GM19239 (cell line): ENCODE results near the gene ANAPC7.
A peak's percentile ranks its signal among the peaks of the same experiment; 100 is the strongest.
"Not testable (repeated sequence)": the region's sequence is repeated elsewhere in the genome, so short reads cannot be mapped to it uniquely, and the experiment has no call there.

Experiments
- DNase-seq: peaks from one replicate; pipeline ENCODE4 v3.0.0; 2011; ENCODE audit warnings: low spot score; ENCODE audit not compliant: insufficient read length
- FAIRE-seq: peaks from 2 replicates; lab custom pipeline; 2011; peaks lifted over from hg19 to GRCh38; lab: Jason Lieb, UNC

The ANAPC7 gene

GRCh38 chr12:110379197-110379596 lies 24.3 kb downstream of the ANAPC7 start:
- DNase-seq (no peak), FAIRE-seq (no peak)

- DNase-seq, FAIRE-seq: not testable (repeated sequence)
Measured at GRCh38 chr12:110378131-110378790, 25.2 kb downstream of the ANAPC7 start.

- DNase-seq, result no peak
- FAIRE-seq, result no peak
Measured at GRCh38 chr12:110373962-110374611, 29.4 kb downstream of the ANAPC7 start.

GRCh38 chr12:110373425-110373824 lies 30.1 kb downstream of the ANAPC7 start:
- no peak for DNase-seq

GRCh38 chr12:110373025-110373424 lies 30.5 kb downstream of the ANAPC7 start:
- DNase-seq, result no peak
- FAIRE-seq, result no peak

More at GRCh38 chr12:110373425-110373824, 30.1 kb downstream of the ANAPC7 start:
- FAIRE-seq, result no peak

- no peak for FAIRE-seq
Measured at GRCh38 chr12:110372056-110372425, 31.5 kb downstream of the ANAPC7 start.

GRCh38 chr12:110371408-110372055 lies 32.0 kb downstream of the ANAPC7 start:
- FAIRE-seq (peak; percentile 60), DNase-seq (peak; percentile 48)

More at GRCh38 chr12:110372056-110372425, 31.5 kb downstream of the ANAPC7 start:
- no peak for DNase-seq

GRCh38 chr12:110370732-110371231 lies 32.7 kb downstream of the ANAPC7 start:
- FAIRE-seq, result no peak
- no peak for DNase-seq

- FAIRE-seq (no peak), DNase-seq (no peak)
Measured at GRCh38 chr12:110369992-110370391, 33.5 kb downstream of the ANAPC7 start.

GRCh38 chr12:110367181-110367864 lies 36.2 kb downstream of the ANAPC7 start:
- no peak for FAIRE-seq

GRCh38 chr12:110366321-110367142 lies 37.0 kb downstream of the ANAPC7 start:
- FAIRE-seq (no peak), DNase-seq (no peak)

More at GRCh38 chr12:110367181-110367864, 36.2 kb downstream of the ANAPC7 start:
- DNase-seq, result no peak

GRCh38 chr12:110365489-110366320 lies 37.8 kb downstream of the ANAPC7 start:
- FAIRE-seq, result no peak

GRCh38 chr12:110361216-110361615 lies 42.3 kb downstream of the ANAPC7 start:
- DNase-seq (no peak), FAIRE-seq (no peak)

More at GRCh38 chr12:110365489-110366320, 37.8 kb downstream of the ANAPC7 start:
- no peak for DNase-seq

GRCh38 chr12:110358384-110359097 lies 45.0 kb downstream of the ANAPC7 start:
- not testable (repeated sequence) for DNase-seq, FAIRE-seq

- peak; percentile 75 for FAIRE-seq
- DNase-seq, result no peak
Measured at GRCh38 chr12:110355073-110355472, 48.4 kb downstream of the ANAPC7 start.

- no peak for DNase-seq
Measured at GRCh38 chr12:110354172-110354780, 49.2 kb downstream of the ANAPC7 start.

GRCh38 chr12:110353211-110353965 lies 50.1 kb downstream of the ANAPC7 start:
- FAIRE-seq (no peak), DNase-seq (no peak)

More at GRCh38 chr12:110354172-110354780, 49.2 kb downstream of the ANAPC7 start:
- no peak for FAIRE-seq
